GF-D8 (cell line): ENCODE measurements around the gene COL20A1.
"Not testable (repeated sequence)": the region's sequence is repeated elsewhere in the genome, so short reads cannot be mapped to it uniquely, and the experiment has no call there.

ENCODE experiments used
- DNase-seq: peaks from one replicate; lab custom pipeline; 2025; lab: John Stamatoyannopoulos, UW

The COL20A1 gene

DNA sequence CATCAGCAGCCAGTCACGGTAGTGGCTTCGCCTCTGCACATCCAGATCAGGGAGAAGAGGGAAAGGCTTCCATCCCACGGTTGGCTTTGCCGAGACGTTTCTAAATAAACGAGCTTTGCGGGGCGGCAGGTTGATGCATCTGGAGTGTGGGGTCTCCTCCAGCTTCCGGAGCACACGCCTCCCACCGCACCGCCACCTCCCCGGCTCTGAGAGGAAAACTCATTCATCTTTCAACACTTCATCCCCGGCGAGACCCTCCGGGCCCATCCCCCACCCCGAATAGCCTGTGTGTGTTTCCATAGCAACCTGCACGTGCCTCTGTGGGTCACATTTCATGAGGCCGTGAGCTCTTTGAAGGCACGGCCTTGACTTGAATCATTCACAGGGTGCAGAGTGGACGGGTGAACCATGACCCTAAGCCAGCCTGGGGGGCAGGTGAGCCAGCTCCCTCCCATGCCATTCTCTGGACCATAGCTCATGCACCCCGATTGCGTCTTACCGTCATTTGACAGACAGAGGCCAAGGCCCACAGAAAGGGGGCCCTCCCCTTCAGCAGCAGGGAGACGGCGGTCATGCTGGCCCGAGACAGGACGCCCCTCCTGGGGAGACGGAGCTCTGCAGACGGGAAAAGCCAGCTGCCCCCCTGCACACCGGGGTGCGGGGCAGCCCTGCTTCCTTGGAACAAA is 84.4 kb downstream of the COL20A1 start:
- DNase-seq: no peak

DNA sequence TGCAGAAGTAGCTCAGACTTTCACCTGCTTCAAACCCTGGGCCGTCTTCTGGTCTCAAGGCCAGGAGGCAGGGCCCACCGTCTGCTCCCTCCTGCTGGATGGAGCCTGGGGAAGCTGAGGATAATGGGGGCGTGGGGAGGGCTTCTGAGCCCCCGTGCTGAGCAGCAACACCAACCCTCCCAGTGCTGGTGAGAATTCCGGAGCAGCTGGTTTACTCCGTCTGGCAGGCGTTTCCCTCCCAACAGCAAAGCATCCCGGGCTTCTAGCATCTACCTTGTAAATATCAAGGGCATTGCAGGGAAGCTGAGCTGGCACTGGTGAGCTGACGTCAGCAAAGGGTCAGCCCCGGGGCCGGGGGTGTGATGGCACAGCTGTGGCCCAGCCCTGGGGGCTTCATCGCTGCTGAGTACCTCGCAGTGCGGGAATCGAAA is 85.0 kb downstream of the COL20A1 start:
- DNase-seq: no peak

DNA sequence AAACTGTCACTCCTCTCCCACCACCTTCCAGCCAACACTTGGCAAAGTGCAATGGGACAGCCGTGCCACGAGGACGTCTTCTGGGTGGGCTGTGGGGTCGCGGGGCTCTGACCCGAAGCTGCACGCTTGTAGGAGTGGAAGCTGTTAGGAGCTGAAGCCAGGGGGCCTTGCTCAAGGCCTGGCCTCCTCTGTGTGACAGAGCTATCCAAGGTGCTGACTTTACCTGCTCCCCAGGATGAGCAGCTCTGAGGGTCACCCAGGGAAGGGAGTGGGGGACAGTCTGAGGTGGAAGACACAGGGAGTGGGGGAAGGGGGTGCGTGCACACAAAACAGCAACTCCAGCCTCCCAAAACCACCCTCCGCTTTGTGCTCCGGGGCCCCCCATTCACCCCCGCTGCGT is 85.6 kb downstream of the COL20A1 start:
- DNase-seq: no peak

- DNase-seq: no peak
Measured at GRCh38 chr20:63379296-63379695, 86.3 kb downstream of the COL20A1 start.

DNA sequence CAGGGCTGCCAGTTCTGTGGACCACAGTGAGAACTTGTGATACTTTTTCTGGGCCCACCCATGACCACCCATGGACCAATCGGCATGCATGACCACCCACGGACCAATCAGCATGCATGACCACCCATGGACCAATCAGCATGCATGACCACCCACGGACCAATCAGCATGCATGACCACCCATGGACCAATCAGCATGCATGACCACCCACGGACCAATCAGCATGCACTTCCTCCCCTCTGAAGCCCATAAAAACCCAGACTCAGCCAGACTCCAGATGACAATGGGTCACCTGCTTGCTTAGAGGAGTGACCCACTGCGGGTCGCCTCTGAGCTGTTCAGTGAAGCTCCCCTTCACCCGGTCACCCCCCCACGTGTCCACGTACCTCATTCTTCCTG is 86.9 kb downstream of the COL20A1 start:
- DNase-seq: not testable (repeated sequence)

DNA sequence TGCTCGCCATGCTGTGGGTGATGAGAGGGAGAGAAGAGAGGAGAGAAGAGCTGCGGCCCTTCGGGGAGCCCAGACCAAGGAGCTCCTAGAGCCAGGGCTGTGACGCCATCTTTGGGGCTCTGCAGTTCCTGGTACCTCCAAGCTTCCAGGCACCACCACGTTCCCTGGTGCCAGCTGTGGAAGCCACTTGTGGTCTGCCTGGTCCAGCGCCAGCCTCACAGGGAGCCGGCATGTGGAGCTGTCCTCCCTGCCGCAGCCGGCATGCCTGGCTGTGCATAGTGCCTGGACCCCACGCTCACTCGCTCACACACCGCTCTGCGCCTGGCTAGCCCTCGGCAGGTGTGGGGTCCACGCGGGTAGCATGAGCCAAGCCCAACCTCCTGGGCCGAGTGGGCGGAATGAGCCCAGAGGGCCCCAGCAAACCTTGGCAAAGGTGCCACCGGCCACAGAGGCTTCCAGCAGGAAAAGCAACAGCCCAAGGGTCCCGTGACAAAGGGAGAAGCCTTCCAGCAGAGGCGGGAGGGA is 87.4 kb downstream of the COL20A1 start:
- DNase-seq: no peak

DNA sequence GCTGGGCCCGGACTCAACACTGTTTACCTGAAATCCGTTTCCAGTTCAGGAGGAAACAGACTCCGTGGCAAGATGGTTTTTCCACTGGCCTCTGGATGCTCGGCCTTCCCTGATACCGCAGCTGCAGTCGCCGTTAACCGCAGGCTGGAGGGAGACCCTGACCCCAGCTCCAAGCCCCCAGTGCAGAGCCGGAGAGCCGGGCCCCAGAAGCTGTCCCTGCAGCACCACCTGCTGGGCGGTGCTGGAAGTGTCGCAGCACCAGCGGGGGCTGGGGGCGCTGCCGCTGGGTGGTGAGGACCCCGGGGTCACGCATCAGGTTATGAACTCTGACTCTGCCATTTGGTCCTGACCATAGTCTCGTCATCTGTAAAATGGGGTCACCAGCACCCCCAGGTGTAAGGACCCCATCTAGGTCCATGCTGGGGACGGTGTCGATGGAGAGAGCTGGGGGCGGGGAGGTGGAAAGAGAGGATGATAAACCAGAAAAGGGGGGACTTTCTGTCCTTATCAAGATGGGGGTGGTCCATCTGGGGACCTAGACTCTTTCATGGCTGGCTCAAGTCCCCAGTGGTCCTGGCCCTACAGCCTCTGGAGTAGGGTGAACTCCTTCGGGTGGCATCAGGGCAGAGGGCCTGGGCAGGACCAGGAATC is 88.9 kb downstream of the COL20A1 start:
- no peak for DNase-seq

GRCh38 chr20:63382551-63383300 is 89.7 kb downstream of the COL20A1 start:
- no peak for DNase-seq

GRCh38 chr20:63383556-63383955 is 90.6 kb downstream of the COL20A1 start:
- no peak for DNase-seq

- DNase-seq: no peak
Measured at GRCh38 chr20:63384336-63384735, 91.3 kb downstream of the COL20A1 start.
